Liver (tissue), 9 donors: ENCODE results near the gene KIF7. TPM values are rescaled to one million over a fixed set of nuclear protein-coding genes. Genes with fewer than 3 reads are reported as not detected.

ENCODE experiments used
- DNase-seq: peaks from one replicate; pipeline ENCODE4 v3.0.0-alpha.2; 2017; ENCODE audit warnings: low spot score
- H3K27ac ChIP-seq, 2 donors: one replicate each; pipeline ENCODE4 v1.7.0; 2013; ENCODE audit warnings: inconsistent platforms in 2 of 2, low read length in 2 of 2, control low read depth in 1 of 2, low read depth in 1 of 2, mild to moderate bottlenecking in 1 of 2
- H3K27me3 ChIP-seq, 4 donors: one replicate each; pipeline versions ENCODE4 v1.6.1 to v1.7.0; 2013; ENCODE audit warnings: low read length in 3 of 4, inconsistent platforms in 1 of 4, mild to moderate bottlenecking in 1 of 4, moderate library complexity in 1 of 4; ENCODE audit not compliant: control insufficient read depth in 4 of 4, insufficient read depth in 4 of 4
- H3K36me3 ChIP-seq, 4 donors: one replicate each; pipeline versions ENCODE4 v1.6.1 to v1.7.0; 2013; ENCODE audit warnings: low read length in 3 of 4, mild to moderate bottlenecking in 3 of 4, low read depth in 1 of 4, moderate library complexity in 1 of 4; ENCODE audit not compliant: control insufficient read depth in 4 of 4, insufficient read depth in 3 of 4
- H3K4me1 ChIP-seq, 4 donors: one replicate each; pipeline versions ENCODE4 v1.6.1 to v1.7.0; 2013; ENCODE audit warnings: low read length in 3 of 4, mild to moderate bottlenecking in 3 of 4, moderate library complexity in 1 of 4; ENCODE audit not compliant: control insufficient read depth in 4 of 4, insufficient read depth in 4 of 4
- H3K4me3 ChIP-seq, 3 donors: one replicate each; pipeline versions ENCODE4 v1.6.1 to v1.7.0; 2013; ENCODE audit warnings: low read length in 3 of 3, control low read depth in 1 of 3, low read depth in 1 of 3, mild to moderate bottlenecking in 1 of 3
- H3K9ac ChIP-seq, 2 donors: one replicate each; pipeline ENCODE4 v1.7.0; 2013; ENCODE audit warnings: low read length in 2 of 2, mild to moderate bottlenecking in 2 of 2, moderate library complexity in 2 of 2, control low read depth in 1 of 2, low read depth in 1 of 2
- H3K9me3 ChIP-seq, 4 donors: one replicate each; pipeline versions ENCODE4 v1.6.1 to v1.7.0; 2013; ENCODE audit warnings: low read length in 3 of 4; ENCODE audit not compliant: control insufficient read depth in 4 of 4
- EGR1 ChIP-seq, 2 donors: IDR thresholded peaks; 2 replicates each; pipeline ENCODE4 v1.6.1; 2016 to 2018; ENCODE audit warnings: antibody characterized with exemption in 2 of 2, low read depth in 2 of 2
- FOXA1 ChIP-seq: IDR thresholded peaks from 2 replicates; pipeline ENCODE4 v1.6.1; 2016; ENCODE audit warnings: antibody characterized with exemption
- FOXA2 ChIP-seq: IDR thresholded peaks from 2 replicates; pipeline ENCODE4 v1.6.1; 2016; ENCODE audit warnings: antibody characterized with exemption
- GABPA ChIP-seq, 2 donors: IDR thresholded peaks in 1 of 2; conservative IDR thresholded peaks in 1 of 2; 2 replicates each; pipeline ENCODE4 v1.6.1; 2016; ENCODE audit warnings: antibody characterized with exemption in 2 of 2, mild to moderate bottlenecking in 1 of 2, moderate library complexity in 1 of 2
- HNF4A ChIP-seq, 2 donors: conservative IDR thresholded peaks; 2 replicates each; pipeline ENCODE4 v1.6.1; 2016; ENCODE audit warnings: antibody characterized with exemption in 2 of 2, mild to moderate bottlenecking in 2 of 2
- HNF4G ChIP-seq: IDR thresholded peaks from 2 replicates; pipeline ENCODE4 v1.6.1; 2016; ENCODE audit warnings: antibody characterized with exemption
- JUND ChIP-seq, 2 donors: IDR thresholded peaks; 2 replicates each; pipeline ENCODE4 v1.6.1; 2016; ENCODE audit warnings: antibody characterized with exemption in 2 of 2
- NR2F2 ChIP-seq: IDR thresholded peaks from 2 replicates; pipeline ENCODE4 v1.6.1; 2016; ENCODE audit warnings: antibody characterized with exemption
- RAD21 ChIP-seq, 2 donors: IDR thresholded peaks; 2 replicates each; pipeline ENCODE4 v1.6.1; 2016; ENCODE audit warnings: antibody characterized with exemption in 2 of 2, mild to moderate bottlenecking in 2 of 2
- RXRA ChIP-seq, 2 donors: IDR thresholded peaks; 2 replicates each; pipeline ENCODE4 v1.6.1; 2017 to 2018; ENCODE audit warnings: antibody characterized with exemption in 2 of 2, mild to moderate bottlenecking in 1 of 2
- SP1 ChIP-seq: IDR thresholded peaks from 2 replicates; pipeline ENCODE4 v1.6.1; 2018; ENCODE audit warnings: antibody characterized with exemption, mild to moderate bottlenecking
- TAF1 ChIP-seq: conservative IDR thresholded peaks from 2 replicates; pipeline ENCODE4 v1.6.1; 2016; ENCODE audit warnings: antibody characterized with exemption, mild to moderate bottlenecking
- YY1 ChIP-seq: IDR thresholded peaks from 2 replicates; pipeline ENCODE4 v1.6.1; 2016; ENCODE audit warnings: antibody characterized with exemption, mild to moderate bottlenecking
- WGBS: extraction: QIAGEN DNeasy Blood & Tissue Kit; methylation state at CpG from one replicate; pipeline ENCODE4 v1.1.7; 2013; 5-methylcytosine and 5-hydroxymethylcytosine counted together
- polyA plus RNA-seq, 2 donors: library from polyadenylated mRNA; stranded (reverse) in 1 of 2; unstranded in 1 of 2; fragments of 200-250 nt in 1 of 2; fragments of >200 nt in 1 of 2; fragmentation: Nextera tagmentation in 1 of 2; extraction: Ambion mirVana in 1 of 2; gene quantifications; one replicate each; pipeline versions ENCODE4 v1.2.1 to v1.2.3, GENCODE V29; 2013 to 2015
- total RNA-seq, 2 donors: library from RNA; depleted of rRNA; stranded (reverse); fragments of >200 nt; gene quantifications; one replicate each; pipeline ENCODE4 v1.2.3, GENCODE V29; 2014
- TF ChIP-seq, protein P1 (sequence below): IDR thresholded peaks from 2 replicates; pipeline ENCODE4 v1.6.1; 2016; ENCODE audit warnings: antibody characterized with exemption
- TF ChIP-seq, protein P2 (sequence below): IDR thresholded peaks from 2 replicates; pipeline ENCODE4 v1.6.1; 2016; ENCODE audit warnings: antibody characterized with exemption
- TF ChIP-seq, protein P3 (sequence below): fragments of 150-350 bp; IDR thresholded peaks from 2 replicates; pipeline ENCODE4 v1.5.1; 2017; ENCODE audit warnings: improper control_type of control experiment, low read depth, low read length; ENCODE audit not compliant: missing input control
- TF ChIP-seq, protein P4 (sequence below): IDR thresholded peaks from 2 replicates; pipeline ENCODE4 v1.6.1; 2016; ENCODE audit warnings: antibody characterized with exemption, mild to moderate bottlenecking
- TF ChIP-seq, protein P5 (sequence below): IDR thresholded peaks from 2 replicates; pipeline ENCODE4 v1.6.1; 2016; ENCODE audit warnings: antibody characterized with exemption
- donor health status: healthy.
- donor health status: healthy.
- donor health status: healthy.
- donor health status: healthy.
- donor health status: healthy.

Gene KIF7
- total and polyA plus RNA-seq, 4 donors = 0.04 to 1.3 (median 0.72) TPM

DNA sequence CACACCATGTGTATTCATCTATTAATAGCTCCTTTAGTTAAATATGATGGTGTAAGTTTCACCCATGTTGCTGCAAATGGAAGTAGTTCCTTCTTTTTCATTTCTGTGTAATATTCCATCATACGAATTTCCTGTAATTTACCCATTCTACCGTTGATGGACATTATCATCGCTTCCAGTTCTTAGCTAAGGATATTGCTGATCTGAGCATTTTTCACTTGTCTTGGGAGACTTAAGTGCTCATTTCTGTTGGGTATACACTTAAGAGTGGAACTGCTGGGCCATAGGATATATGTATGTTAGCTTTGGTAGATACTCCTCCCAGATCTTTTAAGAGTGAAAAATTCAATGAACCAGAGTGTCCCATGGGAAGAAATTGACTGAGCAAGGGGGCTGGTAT is 12.9 kb upstream of the KIF7 start:
- Histone ChIP-seq H3K9me3 (no peaks in the 10 kb centered on the region), H3K9ac (no peak overlapping the region), H3K4me1 (peaks cover 0 to 2% (median under 1%) of the 10 kb centered on the region in 4 donors), H3K27me3 (no peaks in the 10 kb centered on the region), H3K4me3 (no peak overlapping the region), H3K36me3 (peaks cover 0 to 11% (median 1%) of the 10 kb centered on the region in 4 donors), H3K27ac (no peak overlapping the region)
- DNase-seq = no peak
- 94% methylated on average over 3 of the region's 3 CpGs for WGBS
- TF ChIP-seq SP1 = no peak
- TF ChIP-seq, protein P1, sequence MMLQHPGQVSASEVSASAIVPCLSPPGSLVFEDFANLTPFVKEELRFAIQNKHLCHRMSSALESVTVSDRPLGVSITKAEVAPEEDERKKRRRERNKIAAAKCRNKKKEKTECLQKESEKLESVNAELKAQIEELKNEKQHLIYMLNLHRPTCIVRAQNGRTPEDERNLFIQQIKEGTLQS = no peak
- no peak for TF ChIP-seq FOXA1
- TF ChIP-seq, protein P2, sequence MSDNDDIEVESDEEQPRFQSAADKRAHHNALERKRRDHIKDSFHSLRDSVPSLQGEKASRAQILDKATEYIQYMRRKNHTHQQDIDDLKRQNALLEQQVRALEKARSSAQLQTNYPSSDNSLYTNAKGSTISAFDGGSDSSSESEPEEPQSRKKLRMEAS = no peak
- no peak for TF ChIP-seq FOXA2
- TF ChIP-seq RXRA (IDR thresholded peaks at IDR 0.05) = no peak
- TF ChIP-seq HNF4A (conservative IDR thresholded peaks at IDR 0.05) = no peak
- no peak for TF ChIP-seq NR2F2
- TF ChIP-seq, protein P3, sequence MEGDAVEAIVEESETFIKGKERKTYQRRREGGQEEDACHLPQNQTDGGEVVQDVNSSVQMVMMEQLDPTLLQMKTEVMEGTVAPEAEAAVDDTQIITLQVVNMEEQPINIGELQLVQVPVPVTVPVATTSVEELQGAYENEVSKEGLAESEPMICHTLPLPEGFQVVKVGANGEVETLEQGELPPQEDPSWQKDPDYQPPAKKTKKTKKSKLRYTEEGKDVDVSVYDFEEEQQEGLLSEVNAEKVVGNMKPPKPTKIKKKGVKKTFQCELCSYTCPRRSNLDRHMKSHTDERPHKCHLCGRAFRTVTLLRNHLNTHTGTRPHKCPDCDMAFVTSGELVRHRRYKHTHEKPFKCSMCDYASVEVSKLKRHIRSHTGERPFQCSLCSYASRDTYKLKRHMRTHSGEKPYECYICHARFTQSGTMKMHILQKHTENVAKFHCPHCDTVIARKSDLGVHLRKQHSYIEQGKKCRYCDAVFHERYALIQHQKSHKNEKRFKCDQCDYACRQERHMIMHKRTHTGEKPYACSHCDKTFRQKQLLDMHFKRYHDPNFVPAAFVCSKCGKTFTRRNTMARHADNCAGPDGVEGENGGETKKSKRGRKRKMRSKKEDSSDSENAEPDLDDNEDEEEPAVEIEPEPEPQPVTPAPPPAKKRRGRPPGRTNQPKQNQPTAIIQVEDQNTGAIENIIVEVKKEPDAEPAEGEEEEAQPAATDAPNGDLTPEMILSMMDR = no peak
- TF ChIP-seq RAD21 (IDR thresholded peaks at IDR 0.05) = no peak
- TF ChIP-seq, protein P4, sequence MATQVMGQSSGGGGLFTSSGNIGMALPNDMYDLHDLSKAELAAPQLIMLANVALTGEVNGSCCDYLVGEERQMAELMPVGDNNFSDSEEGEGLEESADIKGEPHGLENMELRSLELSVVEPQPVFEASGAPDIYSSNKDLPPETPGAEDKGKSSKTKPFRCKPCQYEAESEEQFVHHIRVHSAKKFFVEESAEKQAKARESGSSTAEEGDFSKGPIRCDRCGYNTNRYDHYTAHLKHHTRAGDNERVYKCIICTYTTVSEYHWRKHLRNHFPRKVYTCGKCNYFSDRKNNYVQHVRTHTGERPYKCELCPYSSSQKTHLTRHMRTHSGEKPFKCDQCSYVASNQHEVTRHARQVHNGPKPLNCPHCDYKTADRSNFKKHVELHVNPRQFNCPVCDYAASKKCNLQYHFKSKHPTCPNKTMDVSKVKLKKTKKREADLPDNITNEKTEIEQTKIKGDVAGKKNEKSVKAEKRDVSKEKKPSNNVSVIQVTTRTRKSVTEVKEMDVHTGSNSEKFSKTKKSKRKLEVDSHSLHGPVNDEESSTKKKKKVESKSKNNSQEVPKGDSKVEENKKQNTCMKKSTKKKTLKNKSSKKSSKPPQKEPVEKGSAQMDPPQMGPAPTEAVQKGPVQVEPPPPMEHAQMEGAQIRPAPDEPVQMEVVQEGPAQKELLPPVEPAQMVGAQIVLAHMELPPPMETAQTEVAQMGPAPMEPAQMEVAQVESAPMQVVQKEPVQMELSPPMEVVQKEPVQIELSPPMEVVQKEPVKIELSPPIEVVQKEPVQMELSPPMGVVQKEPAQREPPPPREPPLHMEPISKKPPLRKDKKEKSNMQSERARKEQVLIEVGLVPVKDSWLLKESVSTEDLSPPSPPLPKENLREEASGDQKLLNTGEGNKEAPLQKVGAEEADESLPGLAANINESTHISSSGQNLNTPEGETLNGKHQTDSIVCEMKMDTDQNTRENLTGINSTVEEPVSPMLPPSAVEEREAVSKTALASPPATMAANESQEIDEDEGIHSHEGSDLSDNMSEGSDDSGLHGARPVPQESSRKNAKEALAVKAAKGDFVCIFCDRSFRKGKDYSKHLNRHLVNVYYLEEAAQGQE = no peak
- TF ChIP-seq HNF4G = no peak
- TF ChIP-seq TAF1 = no peak
- TF ChIP-seq, protein P5, sequence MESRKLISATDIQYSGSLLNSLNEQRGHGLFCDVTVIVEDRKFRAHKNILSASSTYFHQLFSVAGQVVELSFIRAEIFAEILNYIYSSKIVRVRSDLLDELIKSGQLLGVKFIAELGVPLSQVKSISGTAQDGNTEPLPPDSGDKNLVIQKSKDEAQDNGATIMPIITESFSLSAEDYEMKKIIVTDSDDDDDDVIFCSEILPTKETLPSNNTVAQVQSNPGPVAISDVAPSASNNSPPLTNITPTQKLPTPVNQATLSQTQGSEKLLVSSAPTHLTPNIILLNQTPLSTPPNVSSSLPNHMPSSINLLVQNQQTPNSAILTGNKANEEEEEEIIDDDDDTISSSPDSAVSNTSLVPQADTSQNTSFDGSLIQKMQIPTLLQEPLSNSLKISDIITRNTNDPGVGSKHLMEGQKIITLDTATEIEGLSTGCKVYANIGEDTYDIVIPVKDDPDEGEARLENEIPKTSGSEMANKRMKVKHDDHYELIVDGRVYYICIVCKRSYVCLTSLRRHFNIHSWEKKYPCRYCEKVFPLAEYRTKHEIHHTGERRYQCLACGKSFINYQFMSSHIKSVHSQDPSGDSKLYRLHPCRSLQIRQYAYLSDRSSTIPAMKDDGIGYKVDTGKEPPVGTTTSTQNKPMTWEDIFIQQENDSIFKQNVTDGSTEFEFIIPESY = no peak
- TF ChIP-seq YY1 = no peak
- no peak for TF ChIP-seq GABPA (IDR thresholded peaks at IDR 0.05 in 1 of 2, conservative IDR thresholded peaks at IDR 0.05 in 1 of 2)
- TF ChIP-seq EGR1 (IDR thresholded peaks at IDR 0.05; ENCODE audit: low read depth in 2 of 2) = no peak
- no peak for TF ChIP-seq JUND (IDR thresholded peaks at IDR 0.05)

DNA sequence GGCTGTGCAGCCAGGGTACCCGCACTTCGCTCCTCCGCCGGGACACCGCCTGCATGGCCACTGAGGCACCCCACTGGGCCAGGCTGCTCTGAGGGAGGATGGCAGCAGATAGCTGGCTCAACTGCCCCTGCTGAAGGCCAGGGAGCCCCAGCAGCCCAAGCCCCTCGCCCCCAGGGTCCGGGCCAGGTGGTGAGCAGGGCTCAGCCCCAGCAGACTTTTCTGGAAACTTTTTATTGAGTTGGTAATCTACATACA is 12.4 kb upstream of the KIF7 start:
- no peak for DNase-seq
- Histone ChIP-seq H3K27ac (no peak overlapping the region), H3K27me3 (no peaks in the 10 kb centered on the region), H3K4me3 (no peak overlapping the region), H3K36me3 (peaks cover 0 to 11% (median 1%) of the 10 kb centered on the region in 4 donors), H3K4me1 (peaks cover 0 to 2% (median 0%) of the 10 kb centered on the region in 4 donors), H3K9me3 (no peaks in the 10 kb centered on the region), H3K9ac (no peak overlapping the region)
- TF ChIP-seq, protein P2 = no peak
- TF ChIP-seq YY1 = no peak
- no peak for TF ChIP-seq TAF1
- TF ChIP-seq, protein P3 = no peak
- TF ChIP-seq, protein P5 = no peak
- no peak for TF ChIP-seq FOXA2
- no peak for TF ChIP-seq GABPA (IDR thresholded peaks at IDR 0.05 in 1 of 2, conservative IDR thresholded peaks at IDR 0.05 in 1 of 2)
- no peak for TF ChIP-seq FOXA1
- 97% methylated on average over 7 of the region's 7 CpGs for WGBS
